RCC 7860 (cell line): ENCODE results near the gene ABCC3.
A peak's percentile ranks its signal among the peaks of the same experiment; 100 is the strongest.

Experiments used
- DNase-seq: peaks from one replicate; pipeline ENCODE4 v3.0.0-alpha.2; 2015; ENCODE audit warnings: low spot score
- FAIRE-seq: peaks from 2 replicates; lab custom pipeline; 2012; peaks lifted over from hg19 to GRCh38; lab: Jason Lieb, UNC

ABCC3 gene

GRCh38 chr17:50626037-50626574 is 8.6 kb upstream of the ABCC3 start:
- DNase-seq (peak; percentile 31), FAIRE-seq (no peak)

GRCh38 chr17:50627036-50627781 is 7.5 kb upstream of the ABCC3 start:
- DNase-seq (no peak), FAIRE-seq (no peak)

GRCh38 chr17:50627782-50628601 is 6.7 kb upstream of the ABCC3 start:
- DNase-seq (no peak), FAIRE-seq (no peak)

GRCh38 chr17:50629902-50630301 is 4.8 kb upstream of the ABCC3 start:
- FAIRE-seq (no peak), DNase-seq (no peak)

GRCh38 chr17:50630524-50631194 is 4.0 kb upstream of the ABCC3 start:
- peak; percentile 18 for DNase-seq
- no peak for FAIRE-seq

GRCh38 chr17:50631195-50631907 is 3.3 kb upstream of the ABCC3 start:
- DNase-seq (peak; percentile 49), FAIRE-seq (no peak)

- DNase-seq (peak; percentile 43), FAIRE-seq (no peak)
Measured at GRCh38 chr17:50631908-50632571, 2.6 kb upstream of the ABCC3 start.

- DNase-seq (no peak), FAIRE-seq (no peak)
Measured at GRCh38 chr17:50632637-50633036, 2.0 kb upstream of the ABCC3 start.

GRCh38 chr17:50633683-50634082 is 998 bp upstream of the ABCC3 start:
- FAIRE-seq (no peak), DNase-seq (no peak)

- DNase-seq: no peak
Measured at GRCh38 chr17:50634915-50635731, 442 bp downstream of the ABCC3 start.

GRCh38 chr17:50635732-50635981 is 976 bp downstream of the ABCC3 start:
- FAIRE-seq (no peak), DNase-seq (no peak)

More at GRCh38 chr17:50634915-50635731, 442 bp downstream of the ABCC3 start:
- FAIRE-seq: no peak

- DNase-seq (no peak), FAIRE-seq (no peak)
Measured at GRCh38 chr17:50635982-50636803, 1.5 kb downstream of the ABCC3 start.

GRCh38 chr17:50636804-50637195 is 2.1 kb downstream of the ABCC3 start:
- no peak for DNase-seq
- no peak for FAIRE-seq

- no peak for DNase-seq
- FAIRE-seq: no peak
Measured at GRCh38 chr17:50637829-50638605, 3.3 kb downstream of the ABCC3 start.

- DNase-seq: no peak
- FAIRE-seq: no peak
Measured at GRCh38 chr17:50638606-50638965, 3.9 kb downstream of the ABCC3 start.

- FAIRE-seq: peak; percentile 91
- DNase-seq: peak; percentile 99
Measured at GRCh38 chr17:50638966-50639713, 4.5 kb downstream of the ABCC3 start.

GRCh38 chr17:50640686-50641351 is 6.1 kb downstream of the ABCC3 start:
- DNase-seq: peak; percentile 87
- peak; percentile 59 for FAIRE-seq
